ENCODE measurements around the gene ADSS2.
"Not testable (repeated sequence)": the region's sequence is repeated elsewhere in the genome, so short reads cannot be mapped to it uniquely, and the experiment has no call there.

ADSS2 gene

GRCh38 chr1:244451539-244451950 is at the start of gene ADSS2:
ADSS2 (minus strand) TSS chr1:244451909; CDS start chr1:244451817, 92 bp downstream.
- no peak for DNase-seq (ENCODE audit: low read depth)

DNA sequence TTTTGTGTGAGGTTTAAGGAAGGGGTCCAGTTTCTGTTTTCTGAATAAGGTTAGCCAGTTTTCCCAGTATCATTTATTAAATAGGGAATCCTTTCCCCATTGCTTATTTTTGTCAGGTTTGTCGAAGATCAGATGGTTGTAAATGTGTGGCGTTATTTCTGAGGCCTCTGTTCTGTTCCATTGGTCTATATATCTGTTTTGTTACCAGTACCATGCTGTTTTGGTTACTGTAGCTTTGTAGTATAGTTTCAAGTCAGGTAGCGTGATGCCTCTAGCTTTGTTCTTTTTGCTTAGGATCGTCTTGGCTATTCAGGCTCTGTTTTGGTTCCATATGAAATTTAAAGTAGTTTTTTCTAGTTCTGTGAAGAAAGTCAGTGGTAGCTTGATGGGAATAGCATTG is 48.8 kb upstream of the ADSS2 start:
- not testable (repeated sequence) for DNase-seq (ENCODE audit: low read depth)

DNA sequence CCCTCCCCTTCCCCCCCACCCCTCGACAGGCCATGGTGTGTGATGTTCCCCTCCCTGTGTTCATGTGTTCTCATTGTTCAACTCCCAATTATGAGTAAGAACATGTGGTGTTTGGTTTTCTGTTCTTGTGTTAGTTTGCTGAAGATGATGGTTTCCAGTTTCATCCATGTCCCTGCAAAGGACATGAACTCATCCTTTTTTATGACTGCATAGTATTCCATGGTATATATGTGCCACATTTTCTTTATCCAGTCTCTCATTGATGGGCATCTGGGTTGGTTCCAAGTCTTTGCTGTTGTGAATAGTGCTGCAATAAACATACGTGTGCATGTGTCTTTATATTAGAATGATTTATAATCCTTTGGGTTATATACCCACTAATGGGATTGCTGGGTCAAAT is 47.8 kb upstream of the ADSS2 start:
- not testable (repeated sequence) for DNase-seq (ENCODE audit: low read depth)

- no peak for DNase-seq (ENCODE audit: low read depth)
These were observed 46.1 kb upstream of the ADSS2 start for GRCh38 chr1:244497805-244498204.

DNA sequence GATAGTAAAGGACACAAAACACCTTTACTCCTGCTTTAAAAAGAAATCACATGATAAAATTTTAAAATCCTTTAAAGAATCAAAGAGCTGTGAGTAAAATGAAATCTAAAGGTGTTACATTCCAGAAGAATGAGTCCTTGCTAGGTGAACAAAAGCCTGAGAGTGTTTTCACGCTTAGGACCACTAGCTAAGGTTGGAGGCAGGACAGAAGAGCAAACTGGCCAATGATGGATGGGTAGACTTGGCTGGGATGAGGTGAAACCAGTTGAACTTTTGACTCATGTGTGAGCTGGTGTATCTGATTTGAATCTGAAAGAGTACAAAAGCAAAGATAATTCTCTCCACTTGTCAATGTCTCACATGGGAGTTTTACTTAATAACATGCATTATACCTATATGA is 44.5 kb upstream of the ADSS2 start:
- no peak for DNase-seq (ENCODE audit: low read depth)

- DNase-seq (ENCODE audit: low read depth), result no peak
These were observed 42.9 kb upstream of the ADSS2 start for GRCh38 chr1:244494653-244495052.

- not testable (repeated sequence) for DNase-seq (ENCODE audit: low read depth)
These were observed 33.3 kb upstream of the ADSS2 start for GRCh38 chr1:244484971-244485370.

DNA sequence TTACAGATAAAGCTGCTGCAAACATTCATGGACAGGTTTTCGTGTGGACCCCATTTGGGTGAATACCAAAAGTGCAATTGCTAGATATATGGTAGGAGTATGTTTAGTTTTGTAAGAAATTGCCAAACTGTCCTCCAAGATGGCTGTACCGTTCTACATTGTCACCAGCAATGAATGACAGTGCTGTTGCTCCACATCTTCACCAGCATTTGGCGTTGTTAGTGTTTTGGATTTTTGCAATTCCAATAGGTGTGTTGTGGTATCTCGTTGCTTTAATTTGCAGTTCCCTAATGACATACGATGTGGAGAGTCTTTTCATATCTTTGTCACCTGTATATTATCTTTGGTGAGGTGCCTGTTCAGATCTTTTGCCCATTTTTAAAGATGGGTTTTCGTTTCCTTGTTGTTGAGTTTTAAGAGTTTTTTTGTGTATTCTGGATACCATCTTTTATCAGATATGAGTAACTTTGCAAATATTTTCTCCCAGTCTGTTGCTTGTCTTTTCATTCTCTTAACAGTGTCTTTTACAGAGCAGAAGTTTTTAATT is 21.4 kb upstream of the ADSS2 start:
- DNase-seq (ENCODE audit: low read depth), result no peak

- DNase-seq (ENCODE audit: low read depth), result no peak
These were observed 15.0 kb upstream of the ADSS2 start for GRCh38 chr1:244466724-244467123.

GRCh38 chr1:244461245-244462071 is 9.7 kb upstream of the ADSS2 start, which contains the start of gene CATSPERE:
CATSPERE (plus strand) TSS chr1:244461273; CDS start chr1:244461430, 157 bp downstream.
- peak; percentile 54 for DNase-seq (ENCODE audit: low read depth)

GRCh38 chr1:244460197-244460596 is 8.5 kb upstream of the ADSS2 start:
- DNase-seq (ENCODE audit: low read depth), result no peak

DNA sequence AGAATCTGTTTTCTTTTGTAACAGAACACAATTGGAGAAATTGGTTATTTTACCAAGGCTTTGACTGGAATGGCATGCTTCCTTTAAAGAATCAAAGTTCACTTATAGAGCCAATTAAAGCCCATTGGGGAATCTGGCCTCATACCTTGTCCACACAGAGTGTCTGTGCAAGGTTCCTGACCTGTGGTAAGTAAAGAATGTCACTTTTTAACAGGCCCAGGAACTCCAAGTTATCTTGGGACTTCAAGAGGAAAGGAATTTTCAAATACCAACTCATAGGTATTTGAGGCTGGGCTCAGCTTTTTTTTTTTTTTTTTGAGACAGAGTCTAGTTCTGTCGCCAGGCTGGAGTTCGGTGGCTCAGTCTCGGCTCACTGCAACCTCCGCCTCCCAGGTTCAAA is 7.1 kb upstream of the ADSS2 start:
- no peak for DNase-seq (ENCODE audit: low read depth)

DNA sequence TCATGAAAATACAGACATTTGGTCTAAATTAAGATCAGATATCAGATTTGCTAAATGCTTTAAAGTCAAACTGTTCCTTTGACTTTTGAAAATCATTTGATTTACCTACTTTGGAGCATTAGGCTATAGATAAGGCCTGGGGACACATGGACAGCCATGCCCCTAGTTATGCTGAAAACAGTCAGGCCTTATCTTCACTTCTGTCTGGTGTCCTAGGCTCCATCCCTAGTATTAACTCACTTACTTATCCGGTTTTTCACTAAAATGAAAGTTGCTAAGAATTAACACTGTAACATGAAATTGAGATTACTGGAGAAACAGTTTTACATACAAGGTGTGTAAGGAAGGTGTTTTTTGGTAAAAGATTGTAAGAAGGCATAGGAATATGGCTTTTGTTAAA is 4.9 kb upstream of the ADSS2 start:
- no peak for DNase-seq (ENCODE audit: low read depth)

GRCh38 chr1:244454412-244454811 is 2.7 kb upstream of the ADSS2 start:
- no peak for DNase-seq (ENCODE audit: low read depth)

DNA sequence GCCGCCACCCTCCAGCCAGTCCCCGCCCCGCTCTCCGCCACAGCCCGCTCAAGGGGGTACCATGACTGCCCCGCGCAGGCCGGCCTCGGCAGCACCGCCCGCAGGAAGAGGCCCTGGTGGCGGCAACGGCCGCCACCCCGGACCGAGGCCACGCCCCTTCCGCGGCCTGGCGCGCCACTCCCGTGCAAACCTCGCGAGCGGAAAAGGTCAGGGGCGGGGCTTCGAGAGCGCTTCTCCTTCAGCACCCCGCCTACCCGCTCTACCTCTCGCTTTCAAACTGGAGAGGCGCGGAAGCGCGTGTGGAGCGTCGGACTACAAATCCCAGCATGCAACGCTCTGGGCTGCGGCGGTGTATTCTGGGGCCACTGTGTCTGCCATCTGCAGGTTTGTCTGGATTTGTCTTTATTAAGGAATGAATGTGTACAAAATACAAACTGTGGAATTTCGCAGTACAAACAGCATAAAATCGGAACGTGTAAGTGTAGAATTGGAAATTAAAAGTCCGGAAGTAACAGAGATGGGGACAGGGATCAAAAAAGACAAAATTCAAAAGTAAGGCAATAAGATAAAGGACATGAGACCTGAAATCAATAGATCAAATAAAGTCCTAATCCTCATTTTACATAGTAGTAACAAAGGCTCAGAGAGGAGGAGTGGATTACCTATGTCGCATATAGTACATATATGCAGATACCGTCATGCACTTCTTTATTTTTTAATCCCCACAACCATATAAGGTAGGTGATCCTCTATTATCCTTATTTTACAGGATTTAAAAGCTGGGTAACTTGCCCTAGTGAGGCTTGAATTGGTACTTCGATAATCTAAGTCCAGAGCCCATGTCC is 464 bp upstream of the ADSS2 start:
- peak; percentile 99 for DNase-seq (ENCODE audit: low read depth)

DNA sequence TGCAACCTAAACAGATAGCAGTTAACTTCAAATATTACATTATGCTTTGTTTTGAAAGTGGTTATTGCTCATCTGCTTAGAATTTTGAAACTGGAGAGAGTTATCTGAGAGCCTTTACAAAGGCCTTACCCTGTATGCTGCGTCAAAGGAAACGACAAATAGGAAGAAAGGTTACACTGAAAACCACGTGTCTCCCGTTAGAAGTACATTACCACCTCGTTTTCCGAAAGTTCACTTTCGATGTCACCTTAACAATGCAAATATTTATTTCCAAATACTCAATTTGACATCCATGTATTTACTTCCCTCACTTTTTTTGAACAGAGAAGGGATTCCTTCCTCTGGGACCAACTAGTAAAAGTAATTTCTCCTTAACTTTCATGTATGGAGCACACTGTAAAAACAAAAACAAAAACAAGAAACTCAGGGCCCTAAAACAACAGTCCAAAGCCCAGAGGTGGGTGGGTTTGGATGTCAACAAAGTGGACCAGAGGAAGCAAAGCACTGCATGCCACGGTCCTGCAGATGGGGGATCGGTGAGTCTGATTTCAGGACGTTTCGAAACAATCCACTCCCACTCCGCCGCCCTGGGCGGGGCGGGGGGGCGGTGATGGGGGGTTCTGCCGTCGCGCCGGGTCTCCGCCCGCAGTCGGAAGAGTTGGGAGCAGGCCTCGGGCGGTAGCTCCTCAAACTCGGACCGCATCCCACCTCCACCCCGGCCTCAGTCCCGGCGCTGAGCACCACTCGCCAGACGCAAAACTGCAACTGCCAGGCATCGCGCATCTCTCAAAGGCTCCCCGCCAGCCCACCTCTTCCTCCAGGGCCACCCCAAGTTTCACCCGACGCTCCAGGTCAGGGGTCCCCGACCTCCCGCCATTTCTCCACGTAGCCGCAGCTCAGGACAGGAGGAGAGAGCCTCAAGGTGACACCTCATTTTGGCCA is 841 bp downstream of the ADSS2 start:
- peak; percentile 30 for DNase-seq (ENCODE audit: low read depth)

GRCh38 chr1:244449936-244450508 is 1.7 kb downstream of the ADSS2 start:
- no peak for DNase-seq (ENCODE audit: low read depth)

DNA sequence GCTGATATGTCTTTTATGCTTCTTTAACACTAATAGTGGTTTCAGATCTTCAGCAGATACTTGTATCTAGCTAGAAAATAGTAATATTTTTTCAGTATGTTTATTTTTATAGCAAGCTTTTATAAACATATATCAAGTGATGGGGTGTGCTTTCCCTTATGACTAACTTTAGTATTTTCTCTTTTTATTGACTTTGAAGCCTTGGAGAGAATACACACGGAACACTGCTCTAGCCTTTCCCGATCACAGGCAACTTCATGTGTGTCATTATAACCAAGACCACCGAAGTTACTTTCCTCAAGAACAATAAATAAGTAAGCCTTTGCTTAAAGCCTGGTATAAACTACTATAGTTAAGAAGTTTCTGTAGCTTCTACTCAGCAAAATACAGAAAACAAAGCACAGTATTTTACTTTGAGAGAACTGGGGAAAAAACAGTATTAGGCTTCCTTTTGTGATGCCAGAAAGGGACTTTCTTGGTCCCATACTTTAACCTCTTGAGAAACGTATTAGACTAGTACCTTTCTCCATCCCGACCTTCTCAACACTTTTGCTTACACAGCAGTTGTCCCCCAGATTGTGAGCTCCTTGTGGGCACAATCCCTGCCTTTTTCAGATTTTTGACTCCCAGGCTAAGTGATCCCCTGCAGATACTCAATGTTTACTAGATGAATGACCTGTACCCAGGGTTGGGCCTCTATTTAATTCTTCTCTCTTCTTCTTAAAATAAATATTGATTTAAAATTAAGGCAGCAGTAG is 3.3 kb downstream of the ADSS2 start:
- DNase-seq (ENCODE audit: low read depth), result no peak

- no peak for DNase-seq (ENCODE audit: low read depth)
These were observed 4.2 kb downstream of the ADSS2 start for GRCh38 chr1:244447552-244447951.

- no peak for DNase-seq (ENCODE audit: low read depth)
These were observed 4.7 kb downstream of the ADSS2 start for GRCh38 chr1:244447024-244447423.

Data from stimulated activated CD8-positive, alpha-beta memory T cell treated with anti-CD3 and anti-CD28 coated beads, Interleukin-12 subunit alpha, Interleukin-12 subunit beta, amount 100 ng/mL, for 1 hour (primary cell).